Common myeloid progenitor, CD34-positive (primary cell): Measurements from ENCODE around the gene IFT20.

Experiments
- CTCF ChIA-PET: fragments of 350-600 bp; sonication (Branson Sonifier 250); formaldehyde crosslinking; loops from one replicate; lab custom pipeline; 2021; ENCODE audit warnings: antibody characterized with exemption; lab: Charles Lee
- POLR2A ChIA-PET: fragments of 350-600 bp; sonication (Branson Sonifier 250); formaldehyde crosslinking; loops from one replicate; lab custom pipeline; 2021; ENCODE audit warnings: antibody characterized with exemption; lab: Charles Lee
- DNase-seq, 3 donors: peaks; one replicate each; pipeline versions ENCODE4 v3.0.0 to v3.0.0-alpha.2; 2013
- H3K27ac ChIP-seq, 2 experiments: 1 replicate in 1 of 2; 2 replicates in 1 of 2; pipeline ENCODE4 v1.7.0; 2013; ENCODE audit warnings: inconsistent platforms in 2 of 2, low read length in 2 of 2, mild to moderate bottlenecking in 2 of 2, low read depth in 1 of 2, moderate library complexity in 1 of 2; ENCODE audit not compliant: severe bottlenecking in 2 of 2, insufficient read depth in 1 of 2, poor library complexity in 1 of 2
- H3K27me3 ChIP-seq, 5 experiments: replicated peaks in 2 of 5; 1 replicate in 3 of 5; 2 replicates in 2 of 5; pipeline versions ENCODE4 v1.6.1 to v1.7.0; 2013; ENCODE audit warnings: low read length in 4 of 5, mild to moderate bottlenecking in 2 of 5, moderate library complexity in 2 of 5, inconsistent platforms in 1 of 5; ENCODE audit not compliant: insufficient read depth in 5 of 5, control insufficient read depth in 4 of 5
- H3K36me3 ChIP-seq, 4 experiments: 1 replicate in 2 of 4; 2 replicates in 2 of 4; pipeline versions ENCODE4 v1.6.1 to v1.7.0; 2013; ENCODE audit warnings: low read length in 3 of 4, control low read depth in 1 of 4, mild to moderate bottlenecking in 1 of 4; ENCODE audit not compliant: control insufficient read depth in 4 of 4, insufficient read depth in 4 of 4
- H3K4me1 ChIP-seq, 4 experiments: 1 replicate in 3 of 4; 2 replicates in 1 of 4; pipeline versions ENCODE4 v1.6.1 to v1.7.1; 2013; ENCODE audit warnings: low read length in 3 of 4, mild to moderate bottlenecking in 3 of 4, control low read depth in 1 of 4, inconsistent platforms in 1 of 4, moderate library complexity in 1 of 4; ENCODE audit not compliant: control insufficient read depth in 4 of 4, insufficient read depth in 4 of 4; ENCODE audit errors: control extremely low read depth in 1 of 4
- H3K4me3 ChIP-seq, 7 experiments: 1 replicate in 4 of 7; 2 replicates in 3 of 7; pipeline versions ENCODE4 v1.5.1 to v1.7.0; 2013; ENCODE audit warnings: mild to moderate bottlenecking in 7 of 7, low read length in 6 of 7, moderate library complexity in 6 of 7, inconsistent platforms in 2 of 7, low read depth in 2 of 7, control low read depth in 1 of 7; ENCODE audit not compliant: insufficient read depth in 4 of 7, control insufficient read depth in 1 of 7; ENCODE audit errors: extremely low read depth in 1 of 7
- H3K9me3 ChIP-seq, 5 experiments: 1 replicate in 4 of 5; 2 replicates in 1 of 5; pipeline versions ENCODE4 v1.6.1 to v1.7.1; 2013; ENCODE audit warnings: low read length in 4 of 5, mild to moderate bottlenecking in 2 of 5, inconsistent platforms in 1 of 5, low read depth in 1 of 5, moderate library complexity in 1 of 5; ENCODE audit not compliant: control insufficient read depth in 4 of 5, insufficient read depth in 2 of 5; ENCODE audit errors: control extremely low read depth in 1 of 5
- WGBS: methylation state at CpG from one replicate; pipeline ENCODE4 v1.1.5; 2013; ENCODE audit not compliant: insufficient coverage; 5-methylcytosine and 5-hydroxymethylcytosine counted together

The IFT20 gene

GRCh38 chr17:28320215-28321061, 14.8 kb downstream of the IFT20 start:
- Histone ChIP-seq H3K9me3 (no peaks in the 10 kb centered on the region), H3K4me1 (peaks cover 7 to 67% (median 27%) of the 10 kb centered on the region in 4 experiments), H3K27ac (no peak overlapping the region), H3K4me3 (peak overlapping the region in 1 of 7 experiments; percentile 80), H3K27me3 (peaks cover 0 to 11% (median 0%) of the 10 kb centered on the region in 5 experiments), H3K36me3 (peaks cover 0 to 5% (median 0%) of the 10 kb centered on the region in 4 experiments)
- DNase-seq = no peak
- WGBS = 86% methylated on average over 4 of the region's 8 CpGs
- ChIA-PET POLR2A (interaction anchor here (0.7 kb wide), 1 partner anchor 29 kb away, joined by 3 read pairs; no protein-coding TSS in a partner anchor), CTCF (interaction anchor here (0.5 to 1.1 kb wide), 5 partner anchors 10 to 97 kb away, joined by 3 to 4 read pairs (median 3); no protein-coding TSS in a partner anchor)

- POLR2A ChIA-PET = interaction anchor here (0.5 to 0.7 kb wide), 2 partner anchors 28 to 426 kb away, joined by 3 read pairs; no protein-coding TSS in a partner anchor
Observed at GRCh38 chr17:28319598-28319935, 15.7 kb downstream of the IFT20 start.

DNA sequence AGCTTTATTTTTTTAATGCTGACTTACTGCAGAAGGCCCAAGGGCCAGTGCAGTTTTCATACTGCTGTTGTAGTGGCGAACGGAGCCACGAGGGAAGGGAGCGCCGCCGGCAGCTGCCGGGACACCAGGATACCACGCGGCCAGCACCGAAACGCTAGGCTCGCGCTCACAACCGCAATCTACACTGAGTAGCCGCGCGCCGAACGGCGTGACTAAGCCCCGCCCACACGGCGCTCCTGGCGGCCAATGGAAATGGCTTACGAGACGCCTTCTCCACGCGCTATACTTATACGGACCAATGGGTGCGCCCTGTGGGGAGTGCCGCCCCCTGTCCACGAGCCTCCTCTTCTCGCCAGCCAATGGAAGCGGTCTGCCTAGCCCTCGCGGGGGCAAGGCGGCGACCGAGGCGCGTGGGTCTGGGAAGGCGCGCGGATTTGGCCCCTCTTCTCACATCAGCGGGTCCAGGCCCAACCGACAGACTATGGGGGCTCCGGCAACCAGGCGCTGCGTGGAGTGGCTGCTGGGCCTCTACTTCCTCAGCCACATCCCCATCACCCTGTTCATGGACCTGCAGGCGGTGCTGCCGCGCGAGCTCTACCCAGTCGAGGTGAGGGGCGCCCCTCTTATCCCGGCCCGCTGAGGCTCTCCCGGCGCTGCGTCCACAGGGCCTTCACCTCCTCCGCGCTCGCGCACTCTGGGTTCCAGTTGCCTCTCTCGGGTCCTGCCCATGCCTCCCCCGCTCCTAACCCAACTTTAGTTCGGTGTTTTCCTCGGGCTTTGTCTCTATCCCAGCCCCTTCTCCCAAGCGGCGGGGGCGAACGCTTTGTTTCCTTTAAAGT, 16.3 kb downstream of the IFT20 start, which contains the start of gene TMEM97:
TMEM97 (plus strand) TSS at position 442 of the 839 bp plus-strand sequence; CDS start at position 482, 40 bp downstream.
- H3K36me3 ChIP-seq = peaks cover 0 to 4% (median 0%) of the 10 kb centered on the region in 4 experiments
- CTCF ChIA-PET = interaction anchor here (1.2 kb wide), 1 partner anchor 68 kb away, joined by 4 read pairs; no protein-coding TSS in a partner anchor
- peak within 1 kb of the TSS; percentile 19 to 83 (median 75) for H3K4me3 ChIP-seq
- no peaks in the 10 kb centered on the region for H3K9me3 ChIP-seq
- peaks cover 0 to 11% (median 0%) of the 10 kb centered on the region in 5 experiments for H3K27me3 ChIP-seq
- under 1% methylated on average over 55 of the region's 72 CpGs for WGBS
- peaks cover 2 to 56% (median 23%) of the 10 kb centered on the region in 4 experiments for H3K4me1 ChIP-seq
- peak within 1 kb of the TSS in 1 of 2 experiments; percentile 56 for H3K27ac ChIP-seq
- POLR2A ChIA-PET = interaction anchor here (0.5 to 1.2 kb wide), 2 partner anchors 17 to 425 kb away, joined by 3 read pairs; partner anchors contain the start of genes IFT20 and TNFAIP1
- DNase-seq = peak; percentile 94 to 98 (median 97)

More at GRCh38 chr17:28319598-28319935, 15.7 kb downstream of the IFT20 start:
- Histone ChIP-seq H3K4me3 (peak overlapping the region; percentile 4 to 83 (median 75)), H3K36me3 (peaks cover 0 to 4% (median 0%) of the 10 kb centered on the region in 4 experiments), H3K9me3 (no peaks in the 10 kb centered on the region), H3K4me1 (peaks cover 7 to 62% (median 25%) of the 10 kb centered on the region in 4 experiments), H3K27ac (peak overlapping the region in 1 of 2 experiments; percentile 56), H3K27me3 (peaks cover 0 to 11% (median 0%) of the 10 kb centered on the region in 5 experiments)
- CTCF ChIA-PET = interaction anchor here (1.1 kb wide), 1 partner anchor 28 kb away, joined by 3 read pairs; no protein-coding TSS in a partner anchor
- no peak for DNase-seq
- 8% methylated on average over 4 of the region's 7 CpGs for WGBS

DNA sequence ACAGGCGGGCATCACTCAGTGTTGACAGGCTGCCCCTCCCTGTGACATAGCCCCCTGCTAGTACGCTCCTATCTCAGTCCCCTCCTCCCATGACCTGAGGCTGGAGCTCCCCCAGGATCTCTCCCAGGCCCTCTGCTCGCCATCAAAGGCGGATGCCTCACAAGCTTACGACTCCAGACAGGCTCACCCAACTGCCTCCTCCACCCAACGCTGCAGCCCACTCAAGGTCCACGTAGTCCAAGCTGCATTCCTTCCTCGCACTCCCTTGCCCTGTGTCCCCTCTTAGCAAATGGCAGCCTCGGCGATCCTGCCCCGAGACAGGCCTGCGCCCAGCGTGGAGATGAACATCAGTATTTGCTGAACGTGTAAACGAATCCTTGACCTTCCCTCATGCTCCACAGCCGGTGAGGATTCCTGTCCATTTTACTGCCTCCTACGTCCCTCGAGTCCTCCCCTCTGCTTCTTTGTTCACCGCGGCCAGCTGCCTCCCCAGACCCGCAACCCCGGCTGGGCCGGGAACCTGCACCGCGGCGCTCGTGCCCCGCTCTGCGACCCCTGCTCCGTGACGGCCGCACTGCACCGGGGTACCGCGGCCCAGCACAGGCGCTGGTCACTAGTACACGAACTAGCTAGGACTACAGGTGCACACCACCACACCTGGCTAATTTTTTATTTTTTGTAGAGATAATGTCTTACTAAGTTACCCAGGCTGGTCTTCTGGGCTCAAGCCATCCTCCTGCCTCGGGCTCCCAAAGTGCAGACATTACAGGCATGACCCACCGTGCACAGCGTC, 17.1 kb downstream of the IFT20 start:
- peak in 2 of 3 donors; percentile 10 to 14 for DNase-seq
- CTCF ChIA-PET = interaction anchor here (1.2 to 1.4 kb wide), 2 partner anchors 13 to 67 kb away, joined by 3 to 4 read pairs; no protein-coding TSS in a partner anchor
- H3K27me3 ChIP-seq = peaks cover 0 to 11% (median 3%) of the 10 kb centered on the region in 5 experiments
- WGBS = 20% methylated on average over 38 of the region's 40 CpGs
- H3K27ac ChIP-seq = peak overlapping the region in 1 of 2 experiments; percentile 28
- H3K4me1 ChIP-seq = peaks cover 0 to 50% (median 22%) of the 10 kb centered on the region in 4 experiments
- peaks cover 0 to 4% (median 0%) of the 10 kb centered on the region in 4 experiments for H3K36me3 ChIP-seq
- POLR2A ChIA-PET = interaction anchor here (1.2 kb wide), 1 partner anchor 17 kb away, joined by 3 read pairs; the partner anchor contains the start of genes IFT20 and TNFAIP1
- no peaks in the 10 kb centered on the region for H3K9me3 ChIP-seq
- peak overlapping the region in 6 of 7 experiments; percentile 19 to 83 (median 77) for H3K4me3 ChIP-seq

DNA sequence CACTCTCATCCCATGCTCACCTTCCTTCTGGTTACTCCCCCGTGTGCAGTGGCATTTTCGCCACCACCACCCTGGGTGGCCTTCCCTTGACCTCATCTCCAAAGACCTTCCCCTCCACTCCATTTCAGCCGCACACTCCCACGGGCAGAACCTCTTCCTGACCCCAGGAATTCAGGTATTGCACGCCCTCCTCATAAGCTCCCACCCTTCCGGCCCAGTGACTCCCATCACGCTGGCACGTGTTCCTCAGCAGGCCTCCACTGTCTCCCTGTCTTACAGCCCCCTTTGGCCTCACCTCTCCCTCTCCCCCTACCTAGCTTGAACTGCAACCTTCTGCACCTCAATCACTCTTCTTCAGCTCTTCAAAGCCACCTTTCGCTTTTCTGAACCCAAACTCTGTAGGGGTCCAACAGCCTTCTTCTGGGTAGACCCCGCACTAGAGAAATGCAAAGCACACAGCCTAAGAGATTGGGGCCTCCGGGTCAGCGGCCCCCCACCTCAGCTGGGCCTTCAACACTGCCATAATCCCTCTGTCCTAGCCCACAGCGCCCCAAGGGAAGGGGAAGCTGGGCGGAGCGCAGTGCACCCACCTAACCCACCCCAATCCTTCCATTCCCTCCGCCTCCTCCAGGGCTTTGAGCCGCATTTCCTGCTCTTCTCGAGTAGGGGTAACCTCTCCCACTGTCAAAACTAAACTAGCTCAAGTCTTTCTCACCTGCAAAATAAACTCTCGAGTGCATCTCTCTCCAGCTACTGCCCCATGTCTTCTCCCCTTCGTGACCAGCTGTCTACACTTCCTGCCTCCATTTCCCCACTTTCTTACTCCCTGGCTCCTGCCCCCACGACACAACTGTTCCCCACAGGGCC, 17.9 kb downstream of the IFT20 start:
- H3K9me3 ChIP-seq = no peaks in the 10 kb centered on the region
- peaks cover 0 to 4% (median 0%) of the 10 kb centered on the region in 4 experiments for H3K36me3 ChIP-seq
- 92% methylated on average over 16 of the region's 21 CpGs for WGBS
- peaks cover 0 to 11% (median 5%) of the 10 kb centered on the region in 5 experiments for H3K27me3 ChIP-seq
- peaks cover 0 to 42% (median 22%) of the 10 kb centered on the region in 4 experiments for H3K4me1 ChIP-seq
- POLR2A ChIA-PET = no interaction called here
- peak overlapping the region in 2 of 7 experiments; percentile 75 to 80 for H3K4me3 ChIP-seq
- no peak overlapping the region for H3K27ac ChIP-seq
- CTCF ChIA-PET = interaction anchor here (1.2 to 1.4 kb wide), 2 partner anchors 14 to 66 kb away, joined by 3 to 4 read pairs; no protein-coding TSS in a partner anchor
- no peak for DNase-seq
